Endothelial cell of umbilical vein (primary cell): Measurements from ENCODE around the gene ABCC10. TPM values are rescaled to one million over a fixed set of nuclear protein-coding genes. Genes with fewer than 3 reads are reported as not detected.

Experiments used
- BruUV-seq: library from RNA; stranded (reverse); fragments of 400-500 nt; replicated peaks from 2 replicates; lab custom pipeline; 2021; lab: Mats Ljungman, UMichigan
- CTCF ChIA-PET: fragments of 300-600, 350-600 bp; sonication (Branson Sonifier 250); formaldehyde crosslinking; loops from one replicate; lab custom pipeline; 2021; ENCODE audit warnings: antibody characterized with exemption, inconsistent platforms; lab: Charles Lee
- POLR2A ChIA-PET: fragments of 300-600, 350-600 bp; sonication (Branson Sonifier 250); formaldehyde crosslinking; loops from one replicate; lab custom pipeline; 2021; ENCODE audit warnings: antibody characterized with exemption, inconsistent platforms; lab: Charles Lee
- DNase-seq: peaks from one replicate; pipeline ENCODE4 v3.0.0-alpha.2; 2011; ENCODE audit warnings: low read depth, low spot score
- FAIRE-seq: peaks from 2 replicates; lab custom pipeline; 2011; peaks lifted over from hg19 to GRCh38; lab: Jason Lieb, UNC
- H2AFZ ChIP-seq: 2 replicates; pipeline ENCODE4 v1.6.0; 2012; ENCODE audit warnings: low read depth, low read length, control low read depth, inconsistent platforms
- H3K27ac ChIP-seq: 2 replicates; pipeline ENCODE4 v1.5.1; 2011; ENCODE audit warnings: low read depth, mild to moderate bottlenecking, control low read depth, low read length, moderate library complexity; ENCODE audit not compliant: insufficient read depth
- H3K27me3 ChIP-seq, 2 experiments: 2 replicates each; pipeline versions ENCODE4 v1.6.0 to v1.6.1; 2011; ENCODE audit warnings: low read length in 2 of 2, mixed read lengths in 1 of 2; ENCODE audit not compliant: control insufficient read depth in 2 of 2, insufficient read depth in 2 of 2
- H3K36me3 ChIP-seq, 2 experiments: 2 replicates in 1 of 2; 3 replicates in 1 of 2; pipeline ENCODE4 v1.5.1; 2011; ENCODE audit warnings: low read length in 2 of 2, mild to moderate bottlenecking in 1 of 2, moderate library complexity in 1 of 2; ENCODE audit not compliant: control insufficient read depth in 2 of 2, insufficient read depth in 2 of 2; ENCODE audit errors: extremely low read depth in 1 of 2
- H3K4me1 ChIP-seq: 3 replicates; pipeline ENCODE4 v1.5.1; 2011; ENCODE audit warnings: mild to moderate bottlenecking, low read length; ENCODE audit not compliant: control insufficient read depth, insufficient read depth; ENCODE audit errors: extremely low read depth
- H3K4me2 ChIP-seq: 2 replicates; pipeline ENCODE4 v1.6.1; 2011; ENCODE audit warnings: low read length, control low read depth, mixed read lengths; ENCODE audit not compliant: insufficient read depth
- H3K4me3 ChIP-seq, 3 experiments: fragments of 200-600 bp in 1 of 3; sonication (generic), shearing (Covaris generic) in 1 of 3; replicated peaks in 1 of 3; 2 replicates each; pipeline ENCODE4 v1.5.1; 2011 to 2016; ENCODE audit warnings: control low read depth in 3 of 3, low read length in 3 of 3, mild to moderate bottlenecking in 2 of 3, inconsistent platforms in 1 of 3, low read depth in 1 of 3, moderate library complexity in 1 of 3; ENCODE audit not compliant: insufficient read depth in 1 of 3
- H3K79me2 ChIP-seq: 2 replicates; pipeline ENCODE4 v1.6.0; 2012; ENCODE audit warnings: low read length, inconsistent platforms; ENCODE audit not compliant: control insufficient read depth, insufficient read depth
- H3K9ac ChIP-seq: replicated peaks from 2 replicates; pipeline ENCODE3; 2011; ENCODE audit warnings: low read length, control low read depth; ENCODE audit not compliant: insufficient read depth; ENCODE audit errors: extremely low read depth
- H3K9me1 ChIP-seq: replicated peaks from 3 replicates; pipeline ENCODE4 v1.6.0; 2011; ENCODE audit warnings: mild to moderate bottlenecking, low read length; ENCODE audit not compliant: control insufficient read depth, insufficient read depth; ENCODE audit errors: extremely low read depth
- H3K9me3 ChIP-seq: replicated peaks from 2 replicates; pipeline ENCODE4 v1.5.1; 2012; ENCODE audit warnings: low read length, inconsistent platforms; ENCODE audit not compliant: control insufficient read depth, insufficient read depth
- H4K20me1 ChIP-seq: replicated peaks from 2 replicates; pipeline ENCODE3; 2011; ENCODE audit warnings: mild to moderate bottlenecking, low read length; ENCODE audit not compliant: control insufficient read depth, insufficient read depth; ENCODE audit errors: extremely low read depth
- EZH2 ChIP-seq: IDR thresholded peaks from 2 replicates; pipeline ENCODE4 v1.6.1; 2012; ENCODE audit warnings: borderline replicate concordance, low read depth, mild to moderate bottlenecking, moderate library complexity, low read length, inconsistent platforms; ENCODE audit not compliant: severe bottlenecking
- FOS ChIP-seq: IDR thresholded peaks from 2 replicates; pipeline ENCODE4 v1.6.1; 2011; ENCODE audit warnings: mild to moderate bottlenecking, low read length, moderate library complexity, borderline replicate concordance; ENCODE audit not compliant: insufficient read depth
- GATA2 ChIP-seq: IDR thresholded peaks from 2 replicates; pipeline ENCODE4 v1.7.0; 2011; ENCODE audit warnings: low read depth, mild to moderate bottlenecking, moderate library complexity, mixed read lengths, low read length; ENCODE audit not compliant: insufficient read length, insufficient read depth
- JUN ChIP-seq: IDR thresholded peaks from 2 replicates; pipeline ENCODE4 v1.6.1; 2011; ENCODE audit warnings: borderline replicate concordance, low read depth; ENCODE audit not compliant: insufficient read length, insufficient read depth
- POLR2A ChIP-seq: IDR thresholded peaks from 2 replicates; pipeline ENCODE4 v1.6.1; 2012; ENCODE audit warnings: low read depth, mild to moderate bottlenecking, control low read depth, low read length
- POLR2AphosphoS5 ChIP-seq: IDR thresholded peaks from 2 replicates; pipeline ENCODE4 v1.6.1; 2012; ENCODE audit warnings: low read depth, mild to moderate bottlenecking, control low read depth, low read length, moderate library complexity; ENCODE audit not compliant: insufficient read depth
- dilution Hi-C: fragments of 300-500 bp; cut with MboI; formaldehyde crosslinking; loops from one replicate; pipeline ENCODE4 v1.15.0; 2019; ENCODE audit warnings: low sequenced_read_pairs; ENCODE audit not compliant: extremely low pct_ligation_motif_present
- intact Hi-C: fragments of 100-400 bp; cut with micrococcal nuclease; formaldehyde crosslinking; loops from one replicate; pipeline ENCODE4 v1.10.0; 2022
- polyA plus RNA-seq, 4 experiments: library from polyadenylated mRNA; depleted of rRNA in 3 of 4; stranded (reverse) in 3 of 4; unstranded in 1 of 4; fragments of >200 nt; gene quantifications; 2 replicates each; pipeline versions ENCODE4 v1.2.1 to v1.2.3, GENCODE V29; 2011 to 2012; ENCODE audit warnings: missing spikeins in 1 of 4
- total RNA-seq: library from RNA; stranded (reverse); gene quantifications from 2 replicates; pipeline ENCODE4 v1.2.3, GENCODE V29; 2021
- TF ChIP-seq, protein P1 (sequence below): IDR thresholded peaks from 2 replicates; pipeline ENCODE4 v1.6.1; 2011; ENCODE audit not compliant: insufficient read depth, insufficient read length
- TF ChIP-seq, protein P2 (sequence below), 2 donors: IDR thresholded peaks; 1 replicate in 1 of 2; 2 replicates in 1 of 2; pipeline ENCODE4 v1.5.1; 2011; ENCODE audit warnings: low read length in 2 of 2, mild to moderate bottlenecking in 2 of 2, moderate library complexity in 2 of 2, control low read depth in 1 of 2, inconsistent platforms in 1 of 2, low read depth in 1 of 2; ENCODE audit not compliant: insufficient read depth in 1 of 2; ENCODE audit errors: extremely low read depth in 1 of 2

The ABCC10 gene
- total and polyA plus RNA-seq, 2 donors (not counting 3 experiments of a cell fraction or from before 2014, with no cell fraction given), result 29.2 to 37.9 TPM

DNA sequence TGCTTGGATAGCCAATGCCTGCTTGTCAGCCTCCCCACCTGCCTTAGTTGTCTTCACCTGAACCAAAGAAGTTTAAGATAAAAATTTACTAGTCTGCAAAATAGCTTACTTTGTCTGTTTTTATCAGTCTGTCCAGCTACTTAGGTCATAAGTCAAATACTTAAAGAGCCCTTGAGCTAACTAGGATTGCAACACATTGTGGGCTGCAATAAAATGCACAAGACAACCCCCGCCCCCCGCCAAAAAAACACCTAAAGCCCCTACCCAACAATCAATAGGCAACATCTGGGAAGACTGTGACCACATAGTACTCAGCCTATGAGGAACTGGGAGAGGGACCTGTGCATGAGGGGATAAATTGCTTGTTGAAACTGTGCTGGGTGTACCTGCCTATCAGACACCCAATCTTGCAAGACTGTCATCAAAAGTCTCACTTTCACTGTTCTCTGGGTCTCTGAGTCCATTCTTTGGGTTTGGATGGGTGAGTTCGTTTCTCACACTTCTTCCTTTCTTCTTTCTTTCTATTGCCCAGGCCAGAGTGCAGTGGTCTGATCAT lies 27.3 kb upstream of the ABCC10 start:
- CTCF ChIA-PET, result no interaction called here
- DNase-seq (no peak), FAIRE-seq (no peak)
- Histone ChIP-seq H3K9me3 (no peaks in the 10 kb centered on the region), H3K27ac (no peak overlapping the region), H3K4me2 (no peak overlapping the region), H3K9ac (no peak overlapping the region), H2AFZ (no peak overlapping the region), H3K9me1 (no peaks in the 10 kb centered on the region), H3K4me3 (no peak overlapping the region), H4K20me1 (no peaks in the 10 kb centered on the region), H3K79me2 (no peaks in the 10 kb centered on the region), H3K4me1 (no peaks in the 10 kb centered on the region), H3K36me3 (no peaks in the 10 kb centered on the region), H3K27me3 (peaks cover 7 to 9% of the 10 kb centered on the region in 2 experiments)
- POLR2A ChIA-PET, result no interaction called here
- intact Hi-C loops, result no loop called here
- no TSS peak for BruUV-seq
- no peak for TF ChIP-seq POLR2A
- no peak for TF ChIP-seq EZH2
- no peak for TF ChIP-seq GATA2
- TF ChIP-seq FOS, result no peak
- no peak for TF ChIP-seq POLR2AphosphoS5
- TF ChIP-seq, protein P1, sequence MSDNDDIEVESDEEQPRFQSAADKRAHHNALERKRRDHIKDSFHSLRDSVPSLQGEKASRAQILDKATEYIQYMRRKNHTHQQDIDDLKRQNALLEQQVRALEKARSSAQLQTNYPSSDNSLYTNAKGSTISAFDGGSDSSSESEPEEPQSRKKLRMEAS, result no peak
- TF ChIP-seq, protein P2, sequence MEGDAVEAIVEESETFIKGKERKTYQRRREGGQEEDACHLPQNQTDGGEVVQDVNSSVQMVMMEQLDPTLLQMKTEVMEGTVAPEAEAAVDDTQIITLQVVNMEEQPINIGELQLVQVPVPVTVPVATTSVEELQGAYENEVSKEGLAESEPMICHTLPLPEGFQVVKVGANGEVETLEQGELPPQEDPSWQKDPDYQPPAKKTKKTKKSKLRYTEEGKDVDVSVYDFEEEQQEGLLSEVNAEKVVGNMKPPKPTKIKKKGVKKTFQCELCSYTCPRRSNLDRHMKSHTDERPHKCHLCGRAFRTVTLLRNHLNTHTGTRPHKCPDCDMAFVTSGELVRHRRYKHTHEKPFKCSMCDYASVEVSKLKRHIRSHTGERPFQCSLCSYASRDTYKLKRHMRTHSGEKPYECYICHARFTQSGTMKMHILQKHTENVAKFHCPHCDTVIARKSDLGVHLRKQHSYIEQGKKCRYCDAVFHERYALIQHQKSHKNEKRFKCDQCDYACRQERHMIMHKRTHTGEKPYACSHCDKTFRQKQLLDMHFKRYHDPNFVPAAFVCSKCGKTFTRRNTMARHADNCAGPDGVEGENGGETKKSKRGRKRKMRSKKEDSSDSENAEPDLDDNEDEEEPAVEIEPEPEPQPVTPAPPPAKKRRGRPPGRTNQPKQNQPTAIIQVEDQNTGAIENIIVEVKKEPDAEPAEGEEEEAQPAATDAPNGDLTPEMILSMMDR (IDR thresholded peaks at IDR 0.05; ENCODE audit: extremely low read depth in 1 of 2, insufficient read depth in 1 of 2, low read depth in 1 of 2, low read length in 2 of 2), result no peak
- no peak for TF ChIP-seq JUN
- dilution Hi-C loops, result no loop called here
